Lung (tissue), 12 donors: ENCODE results near the gene MACROH2A2. TPM values are rescaled to one million over a fixed set of nuclear protein-coding genes. Genes with fewer than 3 reads are reported as not detected.

Source experiments
- ATAC-seq: fragments of 200-7000 bp; cut with Tn5 transposase; one replicate; pipeline ENCODE4 v1.9.1; 2020; ENCODE audit warnings: moderate number of reproducible peaks; ENCODE audit not compliant: insufficient read depth, low FRiP score
- DNase-seq, 3 donors: peaks; one replicate each; pipeline ENCODE4 v3.0.0-alpha.2; 2013 to 2017
- H3K27ac ChIP-seq, 2 donors: one replicate each; pipeline ENCODE4 v1.5.1; 2013; ENCODE audit warnings: mild to moderate bottlenecking in 2 of 2, moderate library complexity in 2 of 2, control low read depth in 1 of 2, inconsistent platforms in 1 of 2, low read depth in 1 of 2, low read length in 1 of 2
- H3K27me3 ChIP-seq, 3 donors: one replicate each; pipeline ENCODE4 v1.5.1; 2013; ENCODE audit warnings: low read length in 2 of 3; ENCODE audit not compliant: control insufficient read depth in 3 of 3, insufficient read depth in 3 of 3
- H3K36me3 ChIP-seq, 4 donors: one replicate each; pipeline ENCODE4 v1.5.1; 2013; ENCODE audit warnings: low read length in 4 of 4, mild to moderate bottlenecking in 1 of 4, moderate library complexity in 1 of 4; ENCODE audit not compliant: control insufficient read depth in 4 of 4, insufficient read depth in 4 of 4
- H3K4me1 ChIP-seq, 5 donors: one replicate each; pipeline ENCODE4 v1.5.1; 2013; ENCODE audit warnings: low read length in 5 of 5, mild to moderate bottlenecking in 2 of 5, moderate library complexity in 1 of 5; ENCODE audit not compliant: control insufficient read depth in 5 of 5, insufficient read depth in 5 of 5
- H3K4me3 ChIP-seq: one replicate; pipeline ENCODE4 v1.5.1; 2013; ENCODE audit warnings: mild to moderate bottlenecking, control low read depth, moderate library complexity
- H3K9ac ChIP-seq, 2 donors: one replicate each; pipeline ENCODE4 v1.5.1; 2013; ENCODE audit warnings: low read length in 2 of 2, control low read depth in 1 of 2; ENCODE audit not compliant: insufficient read depth in 1 of 2
- H3K9me3 ChIP-seq, 4 donors: one replicate each; pipeline ENCODE4 v1.5.1; 2013; ENCODE audit warnings: low read length in 3 of 4, mild to moderate bottlenecking in 1 of 4, moderate library complexity in 1 of 4; ENCODE audit not compliant: control insufficient read depth in 4 of 4, insufficient read depth in 3 of 4
- WGBS, 2 donors: extraction: QIAGEN DNeasy Blood & Tissue Kit; methylation state at CpG; one replicate each; pipeline ENCODE4 v1.1.7; 2013; 5-methylcytosine and 5-hydroxymethylcytosine counted together
- polyA plus RNA-seq, 2 donors: library from polyadenylated mRNA; stranded (reverse); fragments of 200-250 nt; gene quantifications; one replicate each; pipeline ENCODE4 v1.2.1, GENCODE V29; 2013
- total RNA-seq, 2 donors: library from RNA; depleted of rRNA in 1 of 2; stranded (reverse); fragments of >200 nt in 1 of 2; gene quantifications; one replicate each; pipeline ENCODE4 v1.2.1, GENCODE V29; 2014 to 2021
- TF ChIP-seq, protein P1 (sequence below): IDR thresholded peaks from 2 replicates; pipeline ENCODE4 v1.5.1; 2012; ENCODE audit warnings: mild to moderate bottlenecking; ENCODE audit errors: control extremely low read depth, extremely low read depth
- donor health status: control.
- donor health status: control.
- donor health status: Bipolar disorder and iron deficiency.
- donor health status: healthy.
- donor health status: DM: yes; HTN: yes; CAD: no.

MACROH2A2 gene
- total and polyA plus RNA-seq, 4 donors, result 5.7 to 19.3 (median 7.9) TPM

DNA sequence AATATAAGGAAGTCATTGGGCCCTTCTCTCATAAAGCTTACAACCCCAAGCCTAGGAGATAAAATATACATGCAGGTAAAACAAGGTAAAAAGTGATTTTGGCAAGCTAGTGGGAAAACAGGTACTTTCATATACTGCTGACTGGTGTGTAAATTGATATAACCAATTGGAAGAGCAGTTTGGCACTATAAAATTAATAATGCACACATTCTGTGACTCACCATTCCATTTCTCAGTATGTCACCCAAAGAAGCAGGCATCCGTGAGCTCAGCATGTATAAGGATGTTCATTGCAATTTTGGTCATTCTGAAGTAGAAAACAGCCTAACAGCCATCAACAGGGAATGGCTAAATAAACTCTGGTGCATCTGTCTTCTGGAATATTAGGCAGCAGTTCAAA, 2.9 kb downstream of the MACROH2A2 start:
- H3K27ac ChIP-seq, result no peak overlapping the region
- no peaks in the 10 kb centered on the region for H3K27me3 ChIP-seq
- 90 to 100% methylated on average over 1 of the region's 1 CpG for WGBS, 2 donors
- TF ChIP-seq, protein P1, sequence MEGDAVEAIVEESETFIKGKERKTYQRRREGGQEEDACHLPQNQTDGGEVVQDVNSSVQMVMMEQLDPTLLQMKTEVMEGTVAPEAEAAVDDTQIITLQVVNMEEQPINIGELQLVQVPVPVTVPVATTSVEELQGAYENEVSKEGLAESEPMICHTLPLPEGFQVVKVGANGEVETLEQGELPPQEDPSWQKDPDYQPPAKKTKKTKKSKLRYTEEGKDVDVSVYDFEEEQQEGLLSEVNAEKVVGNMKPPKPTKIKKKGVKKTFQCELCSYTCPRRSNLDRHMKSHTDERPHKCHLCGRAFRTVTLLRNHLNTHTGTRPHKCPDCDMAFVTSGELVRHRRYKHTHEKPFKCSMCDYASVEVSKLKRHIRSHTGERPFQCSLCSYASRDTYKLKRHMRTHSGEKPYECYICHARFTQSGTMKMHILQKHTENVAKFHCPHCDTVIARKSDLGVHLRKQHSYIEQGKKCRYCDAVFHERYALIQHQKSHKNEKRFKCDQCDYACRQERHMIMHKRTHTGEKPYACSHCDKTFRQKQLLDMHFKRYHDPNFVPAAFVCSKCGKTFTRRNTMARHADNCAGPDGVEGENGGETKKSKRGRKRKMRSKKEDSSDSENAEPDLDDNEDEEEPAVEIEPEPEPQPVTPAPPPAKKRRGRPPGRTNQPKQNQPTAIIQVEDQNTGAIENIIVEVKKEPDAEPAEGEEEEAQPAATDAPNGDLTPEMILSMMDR, result no peak
- H3K4me3 ChIP-seq, result no peak overlapping the region
- no peaks in the 10 kb centered on the region for H3K9me3 ChIP-seq
- peaks cover 0 to 20% (median 4%) of the 10 kb centered on the region in 5 donors for H3K4me1 ChIP-seq
- no peaks in the 10 kb centered on the region for H3K36me3 ChIP-seq
- no peak for DNase-seq
- no peak overlapping the region for H3K9ac ChIP-seq
- no peak for ATAC-seq

DNA sequence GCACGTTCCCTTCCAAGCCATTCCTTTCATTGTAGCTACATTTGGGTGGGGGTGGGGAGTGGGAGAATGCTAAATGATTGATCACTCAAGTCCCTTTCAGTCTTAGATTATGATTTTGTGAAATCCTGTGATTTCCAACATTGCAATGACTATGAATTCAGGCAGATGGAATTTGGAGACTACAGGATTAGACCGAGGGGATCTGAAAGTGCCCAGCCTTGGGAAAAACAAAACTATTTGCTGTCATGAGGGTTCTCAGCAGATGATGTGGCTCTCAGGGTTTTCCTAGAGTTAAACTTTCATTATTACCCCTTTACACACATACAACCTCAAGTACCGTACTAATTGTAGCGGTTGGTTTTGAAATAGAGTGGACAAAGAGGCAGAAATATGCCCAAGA, 4.7 kb downstream of the MACROH2A2 start:
- TF ChIP-seq, protein P1, result no peak
- 80 to 89% methylated on average over 4 of the region's 4 CpGs for WGBS, 2 donors
- Histone ChIP-seq H3K9ac (no peak overlapping the region), H3K4me3 (no peak overlapping the region), H3K27ac (no peak overlapping the region), H3K36me3 (no peaks in the 10 kb centered on the region), H3K4me1 (peaks cover 0 to 11% (median 0%) of the 10 kb centered on the region in 5 donors), H3K9me3 (no peaks in the 10 kb centered on the region), H3K27me3 (no peaks in the 10 kb centered on the region)
- no peak for ATAC-seq
- DNase-seq, result no peak

DNA sequence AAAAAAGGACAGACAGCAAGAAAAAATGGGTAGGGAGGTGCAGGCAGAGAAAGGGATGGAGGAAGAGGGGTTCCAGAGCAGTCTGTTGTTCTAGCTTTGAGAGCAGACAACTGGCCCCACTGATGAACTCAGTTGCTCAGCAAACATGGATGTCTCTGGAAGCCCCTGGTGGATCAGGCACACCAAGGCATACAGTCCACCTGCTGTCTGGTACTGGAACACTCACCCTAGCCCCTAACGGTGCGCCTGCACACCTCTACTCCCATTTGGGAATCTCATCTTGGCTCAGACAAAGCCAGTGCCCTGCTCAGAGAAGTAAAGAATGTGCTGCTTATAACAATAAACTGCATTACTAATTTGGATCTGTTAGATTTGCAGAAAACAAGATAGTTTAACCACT, 7.7 kb downstream of the MACROH2A2 start:
- Histone ChIP-seq H3K4me1 (peaks cover 0 to 2% (median 0%) of the 10 kb centered on the region in 5 donors), H3K27me3 (no peaks in the 10 kb centered on the region), H3K36me3 (no peaks in the 10 kb centered on the region), H3K9me3 (no peaks in the 10 kb centered on the region), H3K27ac (no peak overlapping the region), H3K9ac (no peak overlapping the region), H3K4me3 (no peak overlapping the region)
- ATAC-seq (no peak), DNase-seq (no peak)
- TF ChIP-seq, protein P1, result no peak
- 90 to 91% methylated on average over 2 of the region's 2 CpGs for WGBS, 2 donors

DNA sequence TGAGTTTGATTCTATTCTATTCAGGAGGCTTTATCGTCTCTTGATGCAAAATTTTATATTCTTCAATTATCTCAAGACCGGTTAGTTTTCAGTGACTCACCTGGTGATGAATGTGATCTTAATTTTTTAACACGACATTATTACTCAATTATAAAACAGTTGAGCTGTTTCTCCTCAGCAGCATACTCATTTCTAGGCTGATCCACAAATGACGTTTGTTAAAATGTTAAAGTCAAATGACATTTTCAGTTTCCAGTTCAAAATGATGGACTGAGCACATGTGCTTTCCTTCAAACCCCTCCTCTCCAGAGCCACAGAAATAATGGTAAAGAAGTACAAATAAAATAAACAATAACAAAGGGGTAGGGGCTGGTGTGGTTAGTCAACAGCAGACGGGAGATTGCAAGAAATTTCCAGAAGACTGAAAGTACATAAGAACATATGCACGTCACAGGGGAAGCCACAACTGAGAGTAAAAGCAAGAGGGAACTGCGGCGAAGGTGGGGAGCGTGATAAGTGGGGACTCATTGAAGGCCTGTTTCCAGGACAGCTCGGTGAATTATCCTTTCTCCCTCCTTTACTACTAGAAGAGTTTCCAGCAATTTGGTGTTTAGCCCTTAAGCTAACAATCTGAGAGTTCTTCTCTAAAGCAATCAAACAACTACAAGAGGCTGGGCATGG, 10.9 kb downstream of the MACROH2A2 start:
- TF ChIP-seq, protein P1, result no peak
- H3K4me1 ChIP-seq, result peaks cover 0 to 2% (median 0%) of the 10 kb centered on the region in 5 donors
- DNase-seq, result no peak
- H3K9ac ChIP-seq, result no peak overlapping the region
- no peaks in the 10 kb centered on the region for H3K9me3 ChIP-seq
- H3K4me3 ChIP-seq, result no peak overlapping the region
- no peaks in the 10 kb centered on the region for H3K36me3 ChIP-seq
- no peak for ATAC-seq
- H3K27ac ChIP-seq, result no peak overlapping the region
- WGBS, 2 donors, result 78 to 82% methylated on average over 10 of the region's 10 CpGs
- no peaks in the 10 kb centered on the region for H3K27me3 ChIP-seq
